HepG2 (cell line): ENCODE measurements around the gene BCKDHA. TPM values are rescaled to one million over a fixed set of nuclear protein-coding genes. Genes with fewer than 3 reads are reported as not detected.
A peak's percentile ranks its signal among the peaks of the same experiment; 100 is the strongest.

Experiments used
- ARNT2 ChIP-seq: sonication (generic); formaldehyde crosslinking; IDR thresholded peaks from 2 replicates; pipeline ENCODE4 v1.8.0; 2022; ENCODE audit warnings: mild to moderate bottlenecking, low read depth, missing genetic modification reagents, moderate library complexity
- ATAD3A ChIP-seq: sonication (generic); formaldehyde crosslinking; IDR thresholded peaks from 2 replicates; pipeline ENCODE4 v1.4.0; 2020; ENCODE audit warnings: missing genetic modification reagents
- CC2D1A ChIP-seq: sonication (generic); formaldehyde crosslinking; IDR thresholded peaks from 2 replicates; pipeline ENCODE4 v1.8.1; 2023; ENCODE audit warnings: mild to moderate bottlenecking, missing genetic modification reagents
- FOSL1 ChIP-seq: sonication (generic); formaldehyde crosslinking; IDR thresholded peaks from 2 replicates; pipeline ENCODE4 v1.9.0; 2021; ENCODE audit warnings: missing genetic modification reagents, borderline replicate concordance
- HDAC1 ChIP-seq: sonication (generic); formaldehyde crosslinking; IDR thresholded peaks from 2 replicates; pipeline ENCODE4 v1.5.1; 2020; ENCODE audit warnings: mild to moderate bottlenecking, missing genetic modification reagents
- HNF4G ChIP-seq, 2 experiments: sonication (generic) in 1 of 2; formaldehyde crosslinking in 1 of 2; IDR thresholded peaks; 2 replicates each; pipeline versions ENCODE4 v1.4.0 to v1.6.1; 2011 to 2020; ENCODE audit warnings: borderline replicate concordance in 2 of 2, low read depth in 2 of 2, mild to moderate bottlenecking in 2 of 2, low read length in 1 of 2, missing genetic modification reagents in 1 of 2, moderate library complexity in 1 of 2
- KLF12 ChIP-seq: sonication (generic); formaldehyde crosslinking; IDR thresholded peaks from 2 replicates; pipeline ENCODE4 v1.4.0; 2020; ENCODE audit warnings: missing genetic modification reagents, borderline replicate concordance
- LRRFIP1 ChIP-seq: sonication (generic); formaldehyde crosslinking; conservative IDR thresholded peaks from 2 replicates; pipeline ENCODE4 v1.4.0; 2020; ENCODE audit warnings: missing genetic modification reagents
- MXI1 ChIP-seq: IDR thresholded peaks from 3 replicates; pipeline ENCODE4 v1.6.1; 2012; ENCODE audit warnings: low read depth, low read length, inconsistent platforms, borderline replicate concordance
- RFX1 ChIP-seq: fragments of 450-650 bp; IDR thresholded peaks from 2 replicates; pipeline ENCODE4 v1.6.1; 2017
- SSRP1 ChIP-seq: IDR thresholded peaks from 2 replicates; pipeline ENCODE4 v1.6.1; 2016; ENCODE audit warnings: control low read depth
- TCF12 ChIP-seq, 2 experiments: fragments of 450-650 bp in 1 of 2; sonication (generic) in 1 of 2; formaldehyde crosslinking in 1 of 2; IDR thresholded peaks; 2 replicates each; pipeline versions ENCODE4 v1.6.1 to v1.8.0; 2017 to 2022; ENCODE audit warnings: antibody characterized with exemption in 1 of 2, mild to moderate bottlenecking in 1 of 2, missing genetic modification reagents in 1 of 2, moderate library complexity in 1 of 2
- TOE1 ChIP-seq: sonication (generic); formaldehyde crosslinking; IDR thresholded peaks from 2 replicates; pipeline ENCODE4 v1.4.0; 2020; ENCODE audit warnings: mild to moderate bottlenecking, missing genetic modification reagents
- ZFP36L1 ChIP-seq: sonication (generic); formaldehyde crosslinking; IDR thresholded peaks from 2 replicates; pipeline ENCODE4 v1.8.0; 2022; ENCODE audit warnings: mild to moderate bottlenecking, missing genetic modification reagents, moderate library complexity
- ZNF12 ChIP-seq: sonication (generic); formaldehyde crosslinking; IDR thresholded peaks from 2 replicates; pipeline ENCODE4 v1.5.0; 2020; ENCODE audit warnings: missing genetic modification reagents
- ZNF138 ChIP-seq: sonication (generic); formaldehyde crosslinking; IDR thresholded peaks from 2 replicates; pipeline ENCODE4 v1.5.0; 2020; ENCODE audit warnings: mild to moderate bottlenecking, low read depth, missing genetic modification reagents
- ZNF224 ChIP-seq: sonication (generic); formaldehyde crosslinking; IDR thresholded peaks from 2 replicates; pipeline ENCODE4 v1.5.0; 2020; ENCODE audit warnings: mild to moderate bottlenecking, missing genetic modification reagents
- ZNF256 ChIP-seq: sonication (generic); formaldehyde crosslinking; conservative IDR thresholded peaks from 2 replicates; pipeline ENCODE4 v1.4.0; 2020; ENCODE audit warnings: missing genetic modification reagents
- ZNF335 ChIP-seq: sonication (generic); formaldehyde crosslinking; IDR thresholded peaks from 2 replicates; pipeline ENCODE4 v1.4.0; 2020; ENCODE audit warnings: missing genetic modification reagents
- ZNF367 ChIP-seq: sonication (generic); formaldehyde crosslinking; IDR thresholded peaks from 2 replicates; pipeline ENCODE4 v1.4.0; 2020; ENCODE audit warnings: missing genetic modification reagents, borderline replicate concordance
- ZNF451 ChIP-seq: sonication (generic); formaldehyde crosslinking; IDR thresholded peaks from 2 replicates; pipeline ENCODE4 v1.5.0; 2020; ENCODE audit warnings: mild to moderate bottlenecking, missing genetic modification reagents
- ZSCAN12 ChIP-seq: sonication (generic); formaldehyde crosslinking; IDR thresholded peaks from 2 replicates; pipeline ENCODE4 v1.9.0; 2021; ENCODE audit warnings: mild to moderate bottlenecking, missing genetic modification reagents
- polyA plus RNA-seq, 8 experiments: library from polyadenylated mRNA; depleted of rRNA in 3 of 8; stranded (reverse) in 7 of 8; unstranded in 1 of 8; fragments of >200 nt; fragmentation: Illumina TruSeq in 4 of 8; extraction: Trizol in 4 of 8; gene quantifications; 2 replicates each; pipeline versions ENCODE4 v1.2.1 to v1.2.3, GENCODE V29; 2011 to 2016; ENCODE audit warnings: low read depth in 4 of 8, missing spikeins in 1 of 8, mixed read lengths in 1 of 8; ENCODE audit not compliant: insufficient read depth in 1 of 8
- total RNA-seq, 5 experiments: library from RNA; depleted of rRNA; stranded (reverse); fragments of >200 nt; fragmentation: Illumina TruSeq; extraction: Trizol; gene quantifications; 2 replicates each; pipeline ENCODE4 v1.2.3, GENCODE V29; 2016; ENCODE audit warnings: low read depth in 1 of 5
- TF ChIP-seq, protein P1 (sequence below): sonication (generic); formaldehyde crosslinking; IDR thresholded peaks from 2 replicates; pipeline ENCODE4 v1.4.0; 2020; ENCODE audit warnings: missing genetic modification reagents
- TF ChIP-seq, protein P2 (sequence below): sonication (generic); formaldehyde crosslinking; IDR thresholded peaks from 2 replicates; pipeline ENCODE4 v1.8.0; 2022; ENCODE audit warnings: mild to moderate bottlenecking, missing genetic modification reagents
- TF ChIP-seq, protein P3 (sequence below): sonication (generic); formaldehyde crosslinking; IDR thresholded peaks from 2 replicates; pipeline ENCODE4 v1.4.0; 2020; ENCODE audit warnings: mild to moderate bottlenecking, missing genetic modification reagents

BCKDHA gene
- total and polyA plus RNA-seq, 2 of the 13 experiments (the other 11 are each of a cell fraction or from before 2014, with no cell fraction given): 11.8 to 31.5 TPM

GRCh38 chr19:41426952-41427646 lies 29.5 kb downstream of the BCKDHA start, which contains the start of gene B3GNT8 (continued):
- TF ChIP-seq, protein P1, sequence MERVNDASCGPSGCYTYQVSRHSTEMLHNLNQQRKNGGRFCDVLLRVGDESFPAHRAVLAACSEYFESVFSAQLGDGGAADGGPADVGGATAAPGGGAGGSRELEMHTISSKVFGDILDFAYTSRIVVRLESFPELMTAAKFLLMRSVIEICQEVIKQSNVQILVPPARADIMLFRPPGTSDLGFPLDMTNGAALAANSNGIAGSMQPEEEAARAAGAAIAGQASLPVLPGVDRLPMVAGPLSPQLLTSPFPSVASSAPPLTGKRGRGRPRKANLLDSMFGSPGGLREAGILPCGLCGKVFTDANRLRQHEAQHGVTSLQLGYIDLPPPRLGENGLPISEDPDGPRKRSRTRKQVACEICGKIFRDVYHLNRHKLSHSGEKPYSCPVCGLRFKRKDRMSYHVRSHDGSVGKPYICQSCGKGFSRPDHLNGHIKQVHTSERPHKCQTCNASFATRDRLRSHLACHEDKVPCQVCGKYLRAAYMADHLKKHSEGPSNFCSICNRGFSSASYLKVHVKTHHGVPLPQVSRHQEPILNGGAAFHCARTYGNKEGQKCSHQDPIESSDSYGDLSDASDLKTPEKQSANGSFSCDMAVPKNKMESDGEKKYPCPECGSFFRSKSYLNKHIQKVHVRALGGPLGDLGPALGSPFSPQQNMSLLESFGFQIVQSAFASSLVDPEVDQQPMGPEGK (CRISPR knock-in tag): peak; percentile 84
- TF ChIP-seq ZNF256 (CRISPR knock-in tag) (no peak), ZNF12 (CRISPR knock-in tag) (no peak), ZNF451 (no peak), ZSCAN12 (CRISPR knock-in tag) (no peak), CC2D1A (CRISPR knock-in tag) (no peak), HDAC1 (CRISPR knock-in tag) (0 out of 2 replicates have a peak, but pooled peaks have one; percentile 26), ATAD3A (CRISPR knock-in tag) (no peak), ZFP36L1 (CRISPR knock-in tag) (no peak), ZNF367 (CRISPR knock-in tag) (no peak), HNF4G (IDR thresholded peaks at IDR 0.05; ENCODE audit: borderline replicate concordance, low read depth, low read length) (no peak), HNF4G (CRISPR knock-in tag; IDR thresholded peaks at IDR 0.05; ENCODE audit: borderline replicate concordance, low read depth) (no peak), TCF12 (IDR thresholded peaks at IDR 0.05) (no peak), TCF12 (CRISPR knock-in tag; IDR thresholded peaks at IDR 0.05) (no peak), ZNF335 (CRISPR knock-in tag) (peak; percentile 90), RFX1 (no peak), ARNT2 (CRISPR knock-in tag) (no peak), TOE1 (CRISPR knock-in tag) (no peak), SSRP1 (CRISPR knock-in tag) (no peak), MXI1 (peak; percentile 29; the same call in 1 of the 3 replicates), KLF12 (CRISPR knock-in tag) (no peak), ZNF224 (CRISPR knock-in tag) (no peak), FOSL1 (CRISPR knock-in tag) (no peak), LRRFIP1 (no peak), ZNF138 (CRISPR knock-in tag) (no peak)
- TF ChIP-seq, protein P2, sequence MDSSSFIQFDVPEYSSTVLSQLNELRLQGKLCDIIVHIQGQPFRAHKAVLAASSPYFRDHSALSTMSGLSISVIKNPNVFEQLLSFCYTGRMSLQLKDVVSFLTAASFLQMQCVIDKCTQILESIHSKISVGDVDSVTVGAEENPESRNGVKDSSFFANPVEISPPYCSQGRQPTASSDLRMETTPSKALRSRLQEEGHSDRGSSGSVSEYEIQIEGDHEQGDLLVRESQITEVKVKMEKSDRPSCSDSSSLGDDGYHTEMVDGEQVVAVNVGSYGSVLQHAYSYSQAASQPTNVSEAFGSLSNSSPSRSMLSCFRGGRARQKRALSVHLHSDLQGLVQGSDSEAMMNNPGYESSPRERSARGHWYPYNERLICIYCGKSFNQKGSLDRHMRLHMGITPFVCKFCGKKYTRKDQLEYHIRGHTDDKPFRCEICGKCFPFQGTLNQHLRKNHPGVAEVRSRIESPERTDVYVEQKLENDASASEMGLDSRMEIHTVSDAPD (CRISPR knock-in tag): no peak
- TF ChIP-seq, protein P3, sequence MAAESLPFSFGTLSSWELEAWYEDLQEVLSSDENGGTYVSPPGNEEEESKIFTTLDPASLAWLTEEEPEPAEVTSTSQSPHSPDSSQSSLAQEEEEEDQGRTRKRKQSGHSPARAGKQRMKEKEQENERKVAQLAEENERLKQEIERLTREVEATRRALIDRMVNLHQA (CRISPR knock-in tag): no peak
